Stimulated activated CD8-positive, alpha-beta memory T cell treated with anti-CD3 and anti-CD28 coated beads, Interleukin-2, amount 100 ng/mL, for 1 hour (primary cell): ENCODE data around the gene SEMA6D.

Experiments used
- DNase-seq, 2 donors: peaks; one replicate each; pipeline ENCODE4 v3.0.0-alpha.2; 2020; ENCODE audit warnings: low read depth in 2 of 2

The SEMA6D gene

DNA sequence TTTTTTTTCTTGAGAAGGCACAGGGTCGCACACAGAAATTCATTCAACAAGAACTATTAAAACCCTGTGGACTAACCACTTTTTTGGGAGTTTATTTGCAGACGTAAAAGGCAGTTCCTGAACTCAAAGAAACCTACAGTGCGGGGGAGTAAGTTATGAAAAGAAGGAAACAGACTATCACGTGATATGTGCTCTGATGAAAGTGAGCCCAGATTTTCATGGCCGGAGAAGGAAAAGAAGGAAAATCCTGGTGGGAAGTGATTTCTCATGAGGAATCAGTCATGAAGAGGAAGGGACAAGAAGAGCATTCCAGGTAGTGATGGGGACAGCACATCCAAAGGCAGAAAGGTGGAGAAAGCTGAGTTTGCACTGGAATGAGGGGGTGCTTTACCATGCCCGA, 26.1 kb downstream of the SEMA6D start:
- DNase-seq, result no peak

DNA sequence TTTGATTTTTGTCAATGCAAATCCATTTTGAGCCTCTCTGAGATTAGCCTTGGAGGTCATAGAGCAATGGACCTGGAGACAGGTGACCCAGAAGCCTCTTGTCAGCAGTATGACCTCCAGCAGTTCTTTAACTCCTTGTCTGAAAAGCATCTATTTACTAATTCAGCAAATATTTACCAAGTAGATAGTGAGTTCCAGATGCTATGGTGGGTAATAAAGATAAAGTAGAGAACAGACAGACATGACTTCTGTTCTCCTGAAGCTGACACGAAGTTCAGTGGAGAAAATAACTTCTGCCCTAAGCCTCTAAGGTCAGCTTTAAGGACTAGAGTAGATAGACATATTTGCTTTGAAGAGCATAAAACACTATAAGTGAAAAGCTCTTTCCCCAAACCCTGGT, 26.6 kb downstream of the SEMA6D start:
- DNase-seq, result no peak

DNA sequence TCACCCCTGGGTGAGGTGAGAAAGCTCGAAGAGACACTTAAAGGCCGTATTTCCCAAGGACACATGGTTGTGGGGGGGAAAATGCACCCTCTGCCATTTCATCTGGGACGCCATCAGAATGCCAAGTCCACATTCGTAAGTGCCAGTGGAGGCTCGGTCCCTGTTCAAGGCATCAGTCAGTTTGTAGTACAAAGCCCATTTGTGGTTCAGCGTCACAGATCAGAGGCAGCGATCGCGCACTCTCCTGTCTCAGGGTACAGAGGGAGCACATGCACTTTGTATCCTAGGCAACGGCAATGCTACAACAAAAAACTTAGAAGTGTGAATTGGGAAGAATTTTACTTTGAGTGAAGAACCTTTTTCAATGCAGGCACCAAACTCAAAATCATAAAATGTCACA, 27.2 kb downstream of the SEMA6D start:
- DNase-seq, result no peak

DNA sequence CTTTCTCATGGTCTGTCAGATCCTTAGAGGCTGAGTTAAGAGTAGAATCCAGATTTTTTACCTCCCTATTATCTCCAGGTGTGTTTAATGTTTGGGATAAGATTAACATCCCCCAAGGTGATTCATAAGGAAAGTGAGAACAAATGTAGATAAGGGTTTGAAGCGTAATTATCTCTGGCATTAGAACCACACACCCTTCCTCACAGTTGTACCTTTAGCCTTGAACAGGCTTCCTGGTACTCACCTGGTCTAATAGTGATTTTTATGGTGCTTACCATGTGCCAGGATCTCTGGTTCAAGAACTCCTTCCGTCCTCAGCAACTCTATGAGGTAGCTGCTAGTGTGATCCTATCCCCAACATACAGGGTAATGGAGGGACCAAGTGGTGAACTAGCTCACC, 27.7 kb downstream of the SEMA6D start:
- DNase-seq, result no peak

DNA sequence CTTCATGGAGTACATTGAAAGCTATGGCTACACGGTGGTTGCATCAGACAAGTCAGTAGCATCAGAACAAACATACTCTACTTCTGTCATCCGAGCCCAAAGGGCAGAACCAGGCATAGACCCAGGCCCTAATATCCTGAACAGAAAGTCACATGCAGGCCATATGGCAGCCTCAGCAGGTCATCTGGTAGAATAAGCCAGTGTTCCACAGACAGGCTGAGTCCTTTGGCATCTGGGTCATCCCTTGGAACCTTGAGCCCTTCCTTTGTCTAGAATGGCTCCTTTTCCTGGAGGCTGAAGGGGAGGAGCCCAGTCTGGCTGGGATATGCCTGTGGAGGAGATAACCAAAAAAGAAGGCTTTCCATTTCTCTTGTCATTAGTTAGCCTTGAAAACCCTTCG, 29.2 kb downstream of the SEMA6D start:
- no peak for DNase-seq

DNA sequence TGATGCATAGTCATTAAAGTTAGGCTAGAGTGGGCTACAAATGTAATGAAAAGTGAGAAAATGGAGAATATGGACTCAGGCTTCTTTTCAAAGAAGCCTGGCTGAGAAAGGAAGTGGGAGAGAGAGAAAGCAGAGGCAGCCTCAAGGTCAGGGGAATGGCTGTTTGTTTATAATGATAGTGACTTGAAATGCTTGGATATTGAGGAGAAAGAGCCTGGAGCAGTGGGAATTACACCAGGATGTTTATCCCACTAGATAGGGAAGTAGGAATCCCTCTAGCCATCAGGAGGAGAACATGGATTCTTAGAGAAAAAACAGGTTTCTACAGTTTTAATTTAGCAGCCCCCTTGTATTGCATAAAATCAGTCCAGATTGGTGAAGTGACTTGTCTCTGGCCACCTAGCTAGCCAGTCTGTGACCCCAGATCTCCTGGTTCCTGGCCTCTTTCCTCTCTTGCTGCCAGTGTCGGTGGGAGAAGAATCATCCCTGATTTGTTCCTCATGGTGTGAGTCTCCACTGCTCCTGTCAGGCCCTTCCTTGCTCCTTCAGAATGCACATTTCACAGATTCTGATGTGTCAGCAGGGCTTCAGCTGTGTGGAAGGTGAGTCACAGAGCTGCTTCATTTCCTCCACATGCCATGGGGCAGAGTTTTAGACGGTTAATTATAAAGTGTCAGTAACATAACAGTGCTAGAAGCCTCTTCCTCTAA, 32.9 kb downstream of the SEMA6D start:
- no peak for DNase-seq

DNA sequence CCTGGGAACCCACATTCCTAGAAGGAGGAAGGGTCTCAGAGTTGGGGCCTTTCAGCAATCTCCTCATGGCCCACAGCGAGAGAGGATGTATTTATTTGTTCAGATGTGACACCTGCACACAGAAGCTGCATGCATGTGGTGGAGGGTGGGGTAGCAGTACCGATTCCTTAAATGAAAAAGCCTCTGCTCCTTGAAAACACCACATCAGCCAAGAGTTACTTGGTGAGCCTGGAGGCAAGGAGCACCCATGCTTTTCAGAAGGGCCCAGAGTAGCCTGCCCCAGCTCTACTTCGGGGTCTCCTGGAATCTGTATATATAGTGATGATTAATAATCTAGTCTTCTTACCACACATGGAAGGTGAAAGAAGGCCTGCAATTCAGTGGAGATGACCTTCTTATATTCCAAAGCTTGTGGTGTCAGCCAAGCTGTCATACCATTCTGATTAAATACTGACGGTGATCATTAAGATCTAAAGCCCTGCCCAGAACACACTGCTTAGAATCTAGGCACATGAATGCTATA, 33.5 kb downstream of the SEMA6D start:
- DNase-seq, result no peak

DNA sequence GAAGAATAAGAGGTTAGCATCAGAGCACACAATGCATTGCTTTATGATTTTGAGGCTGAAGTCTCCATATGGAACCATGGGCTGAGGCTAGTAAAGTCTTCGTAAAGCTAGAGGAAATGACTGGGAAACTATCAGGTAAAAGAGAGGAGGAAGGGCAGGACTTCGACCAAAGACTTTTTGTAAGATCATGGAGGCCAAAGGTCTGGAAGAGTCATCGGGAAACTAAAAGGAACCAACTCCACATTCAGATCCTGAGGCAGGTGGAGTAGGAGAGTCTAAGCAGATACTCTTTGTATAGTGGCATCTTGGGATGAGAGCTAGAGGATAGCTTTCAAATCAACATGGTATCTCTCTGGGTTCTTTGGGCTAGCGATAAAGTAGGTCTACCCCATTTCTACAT, 36.3 kb downstream of the SEMA6D start:
- no peak for DNase-seq

DNA sequence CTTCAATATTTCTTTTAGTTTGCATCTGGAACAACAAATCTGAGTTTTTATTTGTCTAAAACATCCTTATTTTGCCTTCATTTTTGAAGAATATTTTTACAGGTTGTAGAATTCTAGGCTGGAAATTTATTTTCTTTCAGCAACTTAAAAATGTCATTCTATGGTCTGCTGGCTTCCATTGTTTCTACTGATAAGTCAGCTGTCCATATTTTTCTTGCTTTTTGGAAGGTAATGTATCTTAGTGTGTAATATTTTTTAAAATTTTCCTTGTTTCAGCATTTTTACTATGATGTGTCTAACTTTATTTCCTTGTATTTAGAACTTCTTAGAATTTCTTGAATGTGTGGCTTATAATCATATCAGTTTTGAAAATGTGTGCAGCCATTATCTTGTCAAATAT, 37.0 kb downstream of the SEMA6D start:
- DNase-seq, result no peak

DNA sequence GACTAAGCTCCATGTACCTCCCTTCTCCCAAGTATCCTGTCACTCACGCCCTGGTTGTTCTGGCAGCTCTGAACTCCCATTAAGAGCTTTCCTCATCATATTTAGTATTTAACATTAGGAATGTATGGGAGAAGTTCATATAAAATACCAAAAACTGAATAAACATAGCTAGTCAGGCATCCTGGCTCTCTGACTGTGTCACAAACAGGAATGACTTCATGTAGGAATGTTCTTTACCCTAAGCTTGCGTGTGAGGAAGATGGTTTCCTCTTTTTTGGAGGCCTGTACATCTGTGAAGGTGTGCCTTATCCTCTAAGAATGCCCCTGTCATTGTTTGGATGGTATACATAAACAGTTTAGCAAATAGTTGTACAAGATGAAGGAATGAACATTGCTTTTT, 38.6 kb downstream of the SEMA6D start:
- no peak for DNase-seq

DNA sequence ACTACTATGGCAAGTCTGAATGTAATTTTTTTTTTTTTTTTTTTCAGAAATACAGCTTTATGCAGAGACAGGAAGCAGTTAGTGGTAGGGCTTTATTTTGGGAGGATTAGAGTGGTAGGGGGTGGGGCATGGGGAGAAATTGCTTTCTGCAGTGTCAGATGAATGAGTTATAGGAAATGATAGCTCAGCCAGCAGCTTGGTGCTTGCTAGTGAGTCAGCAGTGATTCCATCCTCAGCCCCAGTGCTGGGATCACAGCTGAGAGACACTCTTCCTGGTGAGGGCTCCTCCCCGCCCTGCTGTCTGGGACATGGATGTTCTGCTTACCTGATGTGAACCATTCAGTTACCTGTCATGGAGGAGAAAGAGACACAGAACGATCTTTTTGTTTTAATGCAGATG, 39.6 kb downstream of the SEMA6D start:
- no peak for DNase-seq

DNA sequence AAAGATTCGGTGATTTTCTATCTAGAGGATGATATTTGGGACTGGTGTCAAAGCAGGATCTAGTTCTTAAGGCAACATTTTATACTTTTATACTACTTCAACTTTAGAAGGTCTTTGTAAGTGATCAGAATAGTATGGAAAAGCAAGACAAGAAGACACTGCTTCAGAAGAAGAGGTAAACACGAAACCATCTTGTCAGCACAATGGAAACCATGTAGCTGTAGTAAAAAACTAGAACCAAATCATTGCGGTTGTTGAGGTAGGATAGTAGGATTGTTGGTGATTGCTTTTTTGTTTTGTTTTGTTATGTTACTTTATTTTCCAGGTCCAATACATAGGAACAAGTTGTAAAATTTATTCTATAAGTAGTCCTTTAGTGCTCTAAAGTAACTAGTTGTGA, 40.0 kb downstream of the SEMA6D start:
- DNase-seq, result no peak

DNA sequence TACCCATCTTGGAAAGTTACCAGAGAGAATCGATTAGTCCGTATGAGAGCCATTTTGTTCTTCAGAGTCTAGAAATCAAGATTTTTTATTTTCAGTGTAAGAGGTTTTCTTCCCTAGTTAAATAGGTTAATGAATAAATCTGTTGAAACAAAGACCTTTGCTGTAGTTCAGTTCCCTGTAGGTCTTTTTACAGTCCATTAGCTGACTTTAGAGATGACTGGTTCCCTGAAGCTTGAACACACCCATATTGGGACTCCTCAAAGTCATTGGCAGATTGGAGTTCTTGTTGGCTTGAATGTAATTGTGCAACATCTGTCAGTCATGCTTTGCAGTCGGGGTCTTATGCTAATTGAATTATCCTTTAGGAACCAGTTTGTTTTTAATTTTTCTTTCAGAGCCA, 45.3 kb downstream of the SEMA6D start:
- DNase-seq, result no peak

DNA sequence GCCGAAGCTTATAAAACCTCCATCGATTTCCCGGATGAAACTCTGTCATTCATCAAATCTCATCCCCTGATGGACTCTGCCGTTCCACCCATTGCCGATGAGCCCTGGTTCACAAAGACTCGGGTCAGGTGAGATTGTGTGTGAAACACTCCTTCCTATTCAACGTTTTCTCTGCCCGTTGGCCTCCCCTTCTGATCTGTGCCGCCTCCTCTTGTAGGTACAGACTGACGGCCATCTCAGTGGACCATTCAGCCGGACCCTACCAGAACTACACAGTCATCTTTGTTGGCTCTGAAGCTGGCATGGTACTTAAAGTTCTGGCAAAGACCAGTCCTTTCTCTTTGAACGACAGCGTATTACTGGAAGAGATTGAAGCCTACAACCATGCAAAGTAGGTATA, 47.4 kb downstream of the SEMA6D start:
- no peak for DNase-seq

DNA sequence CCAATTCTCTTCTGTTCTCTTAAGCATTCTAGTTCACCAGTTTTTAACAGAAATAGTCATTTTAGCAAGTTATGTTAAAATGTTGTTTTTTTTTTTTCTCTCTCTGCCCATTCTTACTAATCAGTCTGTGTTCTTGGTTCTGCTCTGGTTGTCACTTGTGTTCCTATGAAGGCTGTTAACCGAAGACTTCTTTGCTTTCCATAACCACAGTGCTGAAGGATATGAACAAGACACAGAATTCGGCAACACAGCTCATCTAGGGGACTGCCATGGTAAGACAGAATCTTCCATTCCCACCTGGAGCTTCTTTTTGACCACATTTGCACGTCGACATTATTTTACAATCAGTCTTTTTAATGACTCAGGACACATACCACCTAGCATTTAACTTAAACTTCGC, 49.1 kb downstream of the SEMA6D start:
- DNase-seq, result no peak

DNA sequence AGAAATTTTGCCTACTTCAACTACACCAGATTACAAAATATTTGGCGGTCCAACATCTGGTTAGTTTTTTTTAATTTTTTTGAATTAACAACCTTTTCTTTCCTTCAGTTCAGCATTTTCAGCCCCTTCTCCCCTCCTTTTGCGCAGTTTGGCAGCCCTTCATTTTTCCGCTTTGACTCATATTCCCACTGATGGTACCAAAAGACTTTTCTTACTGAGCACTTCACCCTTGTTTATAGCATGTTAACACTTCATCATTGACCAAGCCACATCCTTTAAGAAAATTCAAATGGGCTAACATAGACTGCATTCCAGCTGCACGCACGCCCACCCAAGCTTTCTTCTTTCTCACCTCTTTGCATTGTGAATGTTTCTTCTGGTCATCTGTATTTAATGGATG, 49.7 kb downstream of the SEMA6D start:
- DNase-seq, result no peak

DNA sequence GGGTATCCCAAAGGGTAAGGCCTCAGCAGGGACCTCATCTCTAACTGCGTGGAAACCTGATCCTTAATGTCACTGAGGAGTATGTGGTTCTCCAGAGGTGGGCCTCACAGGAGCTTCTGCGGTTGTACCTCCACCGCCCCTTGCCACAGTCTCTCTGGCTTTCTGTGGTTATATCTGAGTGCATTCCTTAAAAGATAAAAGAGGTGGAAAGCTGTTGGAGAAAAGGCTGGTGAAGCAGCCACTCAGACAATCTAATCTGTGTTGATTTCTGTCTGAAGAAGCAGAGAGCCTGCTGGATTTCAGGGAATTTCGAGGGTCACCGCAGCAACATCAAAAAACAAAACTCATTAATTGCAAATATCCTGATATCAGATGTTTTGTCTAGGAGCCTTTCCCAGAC, 51.4 kb downstream of the SEMA6D start:
- DNase-seq, result no peak

DNA sequence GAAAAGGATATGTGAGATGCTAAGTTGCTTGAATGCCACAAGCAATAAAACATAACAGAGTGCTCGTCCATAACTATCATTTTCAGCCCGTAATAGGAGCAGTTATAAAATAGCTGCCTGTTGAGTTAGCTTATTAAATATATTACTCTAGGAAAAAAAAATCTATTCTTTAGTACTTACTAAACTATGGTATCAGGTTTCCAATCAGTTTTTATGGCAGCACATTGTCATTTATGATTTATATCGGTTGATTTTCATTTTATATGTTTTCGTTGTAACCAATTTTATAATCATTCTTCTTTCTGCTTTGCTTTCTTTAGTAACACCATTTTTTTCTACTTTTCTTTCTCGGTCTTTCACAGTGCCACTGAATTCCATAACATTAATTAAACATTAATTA, 51.9 kb downstream of the SEMA6D start:
- no peak for DNase-seq

DNA sequence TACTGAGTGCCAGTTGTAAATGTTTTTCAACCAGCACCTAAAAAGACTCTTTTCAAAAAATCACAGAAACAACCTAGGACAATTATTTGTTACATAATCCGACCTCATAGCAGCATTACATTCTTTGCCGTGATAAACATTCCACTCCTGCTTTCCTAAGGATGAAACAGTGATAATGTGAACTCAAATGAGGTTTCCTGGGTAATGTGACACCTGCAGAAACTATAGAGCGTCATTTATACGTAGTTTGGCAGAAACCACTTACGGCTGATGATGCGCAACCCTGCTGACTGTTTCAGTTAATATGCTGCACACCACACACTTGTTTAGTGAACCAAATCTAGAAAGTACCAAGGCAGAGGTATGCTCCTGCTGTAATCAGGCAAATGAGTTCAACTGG, 55.8 kb downstream of the SEMA6D start:
- DNase-seq, result no peak

DNA sequence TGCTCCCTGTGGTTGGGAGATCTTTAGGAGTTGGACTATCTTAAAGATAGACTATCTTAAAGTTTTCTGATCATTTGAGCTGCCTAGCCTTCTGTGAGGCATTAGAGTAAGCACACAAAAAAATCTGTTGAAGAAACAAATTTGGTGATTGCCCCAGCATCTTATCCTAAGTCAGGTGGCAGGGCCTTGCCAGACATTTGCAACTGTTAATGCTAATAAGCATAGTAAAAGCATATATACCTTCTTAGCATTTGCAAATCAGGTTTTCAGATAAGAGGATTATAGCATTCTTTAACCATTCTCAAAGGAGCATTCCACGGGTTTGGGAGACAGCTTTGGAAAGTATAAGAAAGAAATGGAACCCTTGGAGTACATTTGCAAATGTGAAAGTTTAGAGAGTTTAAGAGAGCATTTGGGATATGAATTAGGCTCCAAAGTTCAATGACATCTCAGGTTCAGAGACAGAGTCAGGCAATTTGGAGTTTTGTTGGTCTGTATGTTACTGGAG, 61.0 kb downstream of the SEMA6D start:
- no peak for DNase-seq

DNA sequence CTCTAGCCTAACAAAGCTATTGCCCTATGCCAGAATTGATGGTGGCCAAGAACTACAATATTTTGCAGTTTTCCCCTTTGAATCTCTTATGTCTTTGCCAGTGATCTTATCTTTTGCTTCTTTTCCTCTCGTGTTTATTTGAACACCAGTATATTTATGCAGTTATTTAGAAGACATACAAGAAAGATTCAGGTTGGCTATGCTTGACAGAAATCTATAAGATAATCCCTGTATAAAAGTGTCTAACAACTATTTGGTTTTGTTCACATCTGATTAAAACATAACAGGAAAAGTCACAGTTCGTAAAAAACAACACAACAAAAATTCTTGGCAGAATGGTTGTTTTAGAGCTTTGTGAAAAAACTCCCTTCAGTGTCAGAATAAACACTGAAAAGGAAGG, 63.7 kb downstream of the SEMA6D start:
- no peak for DNase-seq

DNA sequence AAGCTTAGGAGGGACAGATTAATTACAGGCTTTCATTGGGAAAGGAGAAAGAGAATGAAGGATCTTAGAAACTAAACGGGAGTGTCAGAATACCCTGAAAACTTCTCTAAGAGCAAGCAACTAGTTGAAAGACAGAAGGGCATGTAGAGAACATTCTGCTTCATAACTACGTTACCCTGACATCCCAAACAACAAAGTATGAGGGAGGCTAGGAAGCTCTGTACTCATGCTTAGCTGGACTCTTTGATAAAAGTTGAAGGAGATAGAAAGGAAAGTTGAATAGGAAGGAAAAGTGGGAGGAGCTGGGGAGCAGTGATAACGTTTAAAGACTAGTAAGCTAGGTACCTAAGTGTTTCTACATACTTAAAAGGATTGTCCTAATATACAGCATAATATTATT, 64.2 kb downstream of the SEMA6D start:
- DNase-seq, result no peak

DNA sequence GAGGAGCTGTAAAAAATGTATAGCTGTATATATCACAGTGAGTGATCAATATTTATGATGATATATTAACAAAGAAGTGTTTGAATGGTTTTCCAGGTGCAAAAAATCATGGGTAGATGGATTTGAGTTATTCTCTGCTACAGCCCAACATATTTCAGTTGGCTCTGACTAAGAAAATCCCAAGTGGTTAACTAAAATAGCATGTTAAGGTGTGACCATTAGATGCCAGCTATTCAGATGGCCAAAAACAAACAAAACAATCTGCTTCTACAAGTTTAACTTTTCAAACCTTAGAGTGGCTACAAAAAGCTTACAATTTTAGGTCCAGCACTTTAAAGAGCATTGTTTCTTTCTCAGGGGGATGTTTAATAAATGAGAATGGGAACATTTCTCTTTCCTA, 67.5 kb downstream of the SEMA6D start:
- DNase-seq, result no peak

DNA sequence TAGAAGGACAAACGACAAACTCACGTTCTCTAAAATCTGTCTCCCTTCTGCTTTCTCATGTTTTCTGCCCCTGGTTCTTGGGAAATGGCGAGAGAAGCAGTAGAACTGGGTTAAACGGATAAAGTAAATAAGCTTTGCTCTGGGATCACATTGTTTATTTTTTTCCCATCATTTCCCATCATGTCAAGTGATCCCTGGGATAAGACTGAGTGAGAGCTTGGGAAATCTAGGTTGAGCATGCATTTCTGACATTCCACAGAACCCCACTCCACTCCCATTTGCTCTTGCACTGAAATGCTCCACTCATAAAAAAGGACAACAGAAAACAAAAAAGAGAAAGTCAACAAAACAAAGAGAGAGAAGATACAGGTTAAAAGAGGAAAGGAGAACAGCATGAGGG, 69.1 kb downstream of the SEMA6D start:
- DNase-seq, result no peak
